T-helper 22 cell (primary cell): ENCODE measurements around the gene HEYL.
"Not testable (repeated sequence)": the region's sequence is repeated elsewhere in the genome, so short reads cannot be mapped to it uniquely, and the experiment has no call there.

Source experiments
- DNase-seq: peaks from one replicate; pipeline ENCODE4 v3.0.0-alpha.2; 2020; ENCODE audit warnings: low read depth

Gene HEYL

DNA sequence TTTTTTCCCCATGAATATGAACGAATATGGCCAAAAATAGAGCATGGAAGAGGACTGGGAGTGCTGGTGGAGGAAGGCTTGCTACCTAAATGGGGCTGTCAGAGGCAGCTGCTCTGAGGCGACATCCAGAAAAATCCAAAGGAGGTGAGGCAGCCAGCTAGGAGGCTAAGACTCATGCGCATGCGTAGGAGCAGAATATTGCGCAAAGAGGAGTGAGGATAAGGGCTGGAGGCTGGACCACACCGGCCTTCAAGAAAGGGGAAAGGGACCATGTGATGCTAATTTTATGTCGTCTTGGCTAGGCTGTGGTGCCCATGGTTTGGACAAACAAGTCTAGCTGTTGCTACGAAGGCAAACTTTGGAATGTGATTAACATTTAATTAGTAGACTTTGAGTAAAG is 30.5 kb downstream of the HEYL start:
- no peak for DNase-seq

DNA sequence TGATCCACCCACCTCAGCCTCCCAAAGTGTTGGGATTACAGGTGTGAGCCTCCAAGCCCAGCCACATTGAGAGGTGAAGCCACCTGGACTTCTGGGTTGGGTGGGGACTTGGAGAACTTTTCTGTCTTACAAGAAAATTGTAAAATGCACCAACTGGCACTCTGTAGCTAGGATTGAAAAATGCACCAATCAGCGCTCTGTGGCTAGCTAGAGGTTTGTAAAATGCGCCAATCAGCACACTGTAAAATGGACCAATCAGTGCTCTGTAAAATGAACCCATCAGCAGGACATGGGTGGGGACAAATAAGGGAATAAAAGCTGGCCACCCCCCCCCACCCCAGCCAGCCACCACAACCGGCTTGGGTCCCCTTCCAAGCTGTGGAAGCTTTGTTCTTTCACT is 35.8 kb downstream of the HEYL start:
- DNase-seq = not testable (repeated sequence)

DNA sequence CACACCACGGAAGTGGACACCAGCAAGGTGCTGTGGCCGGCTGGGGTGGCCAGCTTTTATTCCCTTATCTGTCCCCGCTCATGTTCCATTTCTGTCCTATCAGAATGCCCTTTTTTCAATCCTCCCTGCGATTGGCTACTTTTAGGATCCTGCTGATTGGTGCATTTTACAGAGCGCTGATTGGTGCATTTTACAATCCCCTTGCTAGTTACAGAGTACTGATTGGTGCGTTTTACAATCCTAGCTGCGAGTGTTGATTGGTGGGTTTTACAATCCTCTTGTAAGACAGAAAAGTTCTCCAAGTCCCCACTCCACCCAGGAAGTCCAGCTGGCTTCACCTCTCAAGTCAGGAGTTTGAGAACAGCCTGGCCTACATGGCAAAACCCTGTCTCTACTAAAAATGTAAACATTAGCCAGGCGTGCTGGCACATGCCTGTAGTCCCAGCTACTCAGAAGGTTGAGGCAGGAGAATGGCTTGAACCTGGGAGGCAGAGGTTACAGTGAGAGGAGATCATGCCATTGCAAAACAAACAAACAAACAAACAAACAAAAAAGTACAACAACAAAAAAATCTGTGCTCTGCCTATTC is 37.7 kb downstream of the HEYL start:
- not testable (repeated sequence) for DNase-seq

DNA sequence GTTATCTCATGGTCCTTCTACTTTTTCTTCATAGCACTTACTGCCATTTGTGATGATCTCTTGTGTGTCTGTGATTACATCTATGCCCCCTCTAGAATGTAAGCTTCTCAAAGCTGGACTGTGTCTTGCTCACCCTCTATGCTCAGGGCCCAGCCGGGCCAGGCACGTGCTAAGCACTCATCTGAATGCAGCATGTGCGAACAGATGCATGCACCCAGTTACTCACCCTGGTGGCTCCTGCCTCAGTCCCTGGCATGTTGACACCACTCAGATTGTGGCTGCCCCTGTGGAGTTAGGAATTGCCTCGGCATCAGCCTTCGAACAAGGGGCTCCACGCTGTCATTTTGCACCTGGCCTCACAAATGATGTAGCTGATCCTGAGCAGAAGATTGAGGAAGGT is 43.3 kb downstream of the HEYL start:
- DNase-seq = no peak

DNA sequence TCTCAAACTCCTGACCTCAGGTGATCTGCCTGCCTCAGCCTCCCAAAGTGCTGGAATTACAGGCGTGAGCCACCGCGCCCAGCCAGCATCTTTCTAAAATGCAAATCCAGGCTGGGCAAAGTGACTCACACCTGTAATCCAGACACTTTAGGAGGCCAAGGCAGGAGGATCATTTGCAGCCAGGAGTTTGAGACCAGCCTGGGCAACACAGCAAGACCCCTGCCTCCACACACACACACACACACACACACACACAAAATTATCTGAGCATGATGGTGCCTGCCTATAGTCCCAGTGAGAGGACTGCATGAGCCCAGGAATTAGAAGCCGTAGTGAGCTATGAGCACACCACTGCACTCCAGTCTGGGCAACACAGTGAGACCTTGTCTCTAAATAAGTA is 46.1 kb downstream of the HEYL start:
- DNase-seq = no peak

DNA sequence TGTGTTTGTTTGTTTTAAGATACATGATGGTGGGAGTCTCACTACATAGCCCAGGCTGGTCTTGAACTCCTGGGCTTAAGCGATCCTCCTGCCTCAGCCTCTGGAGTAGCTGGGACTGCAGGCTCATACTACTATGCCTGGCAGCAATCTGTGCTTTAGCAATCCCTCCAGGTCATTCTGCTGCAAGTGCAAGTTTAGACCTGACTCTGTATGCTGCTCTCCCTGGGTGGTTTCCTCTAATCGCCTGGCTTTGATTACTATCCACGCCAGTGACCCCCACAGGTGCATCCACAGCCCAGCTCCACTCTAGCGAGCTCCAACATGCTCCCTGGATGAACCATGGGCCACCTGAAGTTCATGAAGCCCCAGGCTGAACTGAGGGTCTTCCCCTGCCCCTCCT is 47.4 kb downstream of the HEYL start:
- DNase-seq = no peak

DNA sequence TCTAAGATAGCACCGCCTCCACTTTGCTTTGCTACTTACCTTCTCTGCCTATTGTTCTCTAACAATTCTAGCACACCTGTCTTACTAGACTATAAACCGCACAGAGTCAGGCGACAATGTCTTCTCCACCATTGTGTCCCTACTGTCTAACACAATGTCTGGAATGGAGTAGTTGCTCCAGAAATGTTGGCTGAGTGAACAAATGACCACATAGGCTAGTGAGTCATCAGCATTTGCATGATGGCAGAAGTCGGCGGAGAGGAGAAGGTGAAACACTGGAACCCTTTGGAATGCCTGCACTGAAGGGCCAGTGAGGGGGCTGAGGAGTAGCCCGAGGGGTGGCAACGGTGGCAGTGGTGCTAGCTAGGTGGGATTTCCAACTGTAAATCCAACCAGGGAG is 48.9 kb downstream of the HEYL start:
- no peak for DNase-seq

DNA sequence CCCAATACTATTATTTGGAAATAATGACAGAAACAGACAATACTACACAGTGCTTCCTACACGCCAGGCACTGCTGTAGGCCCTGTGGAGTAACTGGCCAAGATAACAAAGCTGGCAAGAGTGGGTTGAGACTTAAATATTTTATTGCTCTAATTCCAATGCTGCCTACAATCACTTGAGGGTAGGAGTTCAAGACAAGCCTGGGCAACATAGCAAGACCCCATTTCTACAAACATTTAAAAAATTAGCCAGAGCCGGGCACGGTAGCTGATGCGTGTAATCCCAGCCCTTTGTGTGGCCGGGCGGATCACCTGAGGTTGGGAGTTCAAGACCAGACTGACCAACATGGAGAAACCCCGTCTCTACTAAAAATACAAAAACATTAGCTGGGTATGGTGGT is 53.5 kb downstream of the HEYL start:
- DNase-seq = no peak

DNA sequence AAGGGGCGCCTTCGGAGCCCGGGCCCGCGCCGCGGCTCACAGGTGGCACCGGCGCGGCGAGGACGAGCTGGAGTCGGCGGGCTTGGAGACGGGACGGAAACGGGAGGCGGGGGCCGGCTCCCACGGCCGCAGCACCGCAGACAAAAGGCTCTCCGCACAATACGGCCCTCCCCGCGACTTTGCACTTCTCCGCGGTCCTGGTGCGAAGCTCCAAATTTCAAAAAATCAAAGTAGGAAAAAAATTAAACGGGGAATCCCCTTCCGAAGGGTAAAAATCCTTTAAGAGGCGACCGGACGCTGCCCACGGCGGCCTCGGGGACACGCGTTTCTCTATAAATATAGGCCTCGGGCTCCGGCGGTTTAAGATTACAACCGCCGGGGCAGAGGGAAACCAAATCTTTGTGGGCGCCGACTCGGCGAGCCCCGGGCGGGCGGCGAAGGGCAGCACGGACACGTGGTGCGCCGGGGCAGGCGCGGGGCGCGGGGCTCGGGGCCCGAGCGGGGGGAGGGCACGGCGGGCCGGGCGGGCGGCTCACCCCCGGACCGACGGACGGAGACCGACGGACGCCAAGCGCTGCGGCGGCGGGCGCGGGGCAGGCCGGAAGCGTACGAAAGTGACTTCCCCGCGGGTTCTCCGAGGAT is 63.3 kb downstream of the HEYL start:
- peak; percentile 13 for DNase-seq

DNA sequence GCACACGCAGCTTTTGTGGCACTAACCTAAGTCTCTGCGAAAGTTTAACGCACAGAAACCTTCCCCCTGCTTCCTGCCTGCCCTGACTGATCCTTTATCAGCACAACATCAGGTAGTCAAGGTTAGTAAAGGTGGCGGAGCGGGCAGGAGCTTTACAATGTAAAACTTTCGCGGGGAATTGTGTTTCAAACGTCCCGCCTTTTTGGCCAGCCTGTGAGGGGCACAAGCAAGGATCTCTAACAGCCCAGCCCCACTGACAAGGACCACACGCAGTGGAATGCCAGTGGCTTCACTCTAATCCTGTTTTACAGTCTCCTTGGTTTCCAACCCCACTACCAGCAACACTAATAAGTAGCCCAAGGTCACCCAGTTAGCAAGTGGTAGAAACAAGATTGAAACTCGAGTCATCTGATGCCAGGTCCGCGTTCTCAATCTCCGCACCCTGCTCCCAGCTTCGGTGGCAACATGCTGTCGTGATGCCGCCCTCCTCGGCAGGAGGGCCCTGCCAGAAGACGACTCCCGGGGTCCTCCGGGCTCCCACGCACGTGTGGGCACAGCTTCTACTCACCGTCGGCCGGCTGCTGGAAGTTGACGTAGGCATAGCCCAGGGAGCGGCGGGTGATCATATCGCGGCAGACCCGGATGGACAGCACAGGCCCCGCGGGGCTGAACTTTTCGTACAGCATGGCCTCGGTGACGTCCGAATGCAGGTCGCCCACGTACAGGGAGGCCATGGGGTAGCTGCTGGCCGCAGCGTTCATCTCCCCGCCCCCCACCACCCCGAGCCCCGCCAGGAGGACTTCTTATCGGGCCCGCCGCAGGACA is 64.0 kb downstream of the HEYL start:
- DNase-seq = peak; percentile 41

DNA sequence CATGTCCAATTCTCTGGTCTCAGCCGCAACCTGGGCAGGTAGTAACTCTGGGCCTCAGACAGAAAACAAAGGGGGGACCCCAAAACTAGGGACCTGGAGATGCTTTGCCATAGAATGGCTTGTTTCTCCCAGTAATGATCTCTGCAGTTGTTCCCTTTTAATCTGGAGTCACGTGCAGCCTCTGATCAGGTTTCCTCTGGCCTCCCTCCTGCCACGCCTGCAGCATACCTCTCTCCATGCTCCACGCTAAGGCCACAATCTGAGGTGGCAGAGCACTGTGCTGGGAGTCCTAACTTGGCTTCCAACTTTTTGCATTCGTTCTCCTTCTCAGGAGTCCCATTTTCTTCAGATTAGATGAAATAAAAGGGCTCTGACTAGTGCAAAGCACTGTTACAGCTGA is 64.8 kb downstream of the HEYL start:
- no peak for DNase-seq
